Measurements from ENCODE around the gene CADM2.

The CADM2 gene

DNA sequence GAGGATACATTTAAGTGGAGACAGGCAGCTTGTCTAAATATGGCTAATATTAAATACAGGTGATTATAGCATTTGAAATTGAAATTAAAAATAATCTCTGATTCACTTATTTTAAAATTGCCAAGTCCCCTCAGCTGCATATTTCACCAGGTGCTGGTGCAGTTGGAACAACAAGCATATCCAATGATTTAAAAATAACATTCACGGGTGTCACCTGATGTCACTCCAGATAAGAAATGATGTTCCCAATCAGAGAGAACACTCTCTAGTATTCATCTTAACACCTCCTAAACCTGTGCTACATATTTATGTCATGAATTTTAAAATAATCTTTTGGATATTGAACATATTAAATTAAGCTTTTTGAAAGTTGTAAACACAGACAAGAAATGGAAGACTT is 249.9 kb downstream of the CADM2 start:
- DNase-seq = no peak

DNA sequence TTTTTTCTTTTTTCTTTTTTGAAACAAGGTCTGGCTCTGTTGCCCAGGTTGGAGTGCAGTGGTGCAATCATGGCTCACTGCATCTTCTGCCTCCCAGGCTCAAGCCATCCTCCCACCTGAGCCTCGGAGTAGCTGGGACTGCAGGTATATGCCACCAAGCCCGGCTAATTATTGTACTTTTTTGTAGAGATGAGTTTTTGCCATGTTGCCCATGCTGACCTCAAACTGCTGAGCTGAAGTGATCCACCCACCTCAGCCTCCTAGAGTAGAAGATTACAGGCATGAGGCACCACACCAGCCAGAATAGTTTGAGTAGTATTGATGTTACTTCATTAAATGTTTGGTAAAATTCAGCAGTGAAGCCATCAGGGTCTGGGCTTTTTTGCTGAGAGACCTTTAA is 251.8 kb downstream of the CADM2 start:
- no peak for DNase-seq

DNA sequence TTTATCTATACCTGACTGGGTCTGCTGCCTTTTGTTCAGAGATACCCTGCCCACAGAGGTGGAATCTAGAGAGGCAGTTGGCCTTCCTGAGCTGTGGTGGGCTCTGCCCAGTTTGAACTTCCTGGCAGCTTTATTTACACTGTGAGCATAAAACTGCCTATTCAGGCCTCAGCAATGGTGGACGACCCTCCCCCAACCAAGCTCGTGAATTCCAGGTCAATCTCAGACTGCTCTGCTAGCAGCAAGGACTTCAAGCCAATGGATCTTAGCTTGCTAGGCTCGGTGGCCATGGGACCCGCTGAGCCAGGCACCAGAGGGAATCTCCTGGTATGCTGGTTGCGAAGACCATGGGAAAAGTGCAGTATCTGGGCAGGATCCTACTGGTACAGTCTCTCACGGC is 270.2 kb downstream of the CADM2 start:
- DNase-seq = no peak

DNA sequence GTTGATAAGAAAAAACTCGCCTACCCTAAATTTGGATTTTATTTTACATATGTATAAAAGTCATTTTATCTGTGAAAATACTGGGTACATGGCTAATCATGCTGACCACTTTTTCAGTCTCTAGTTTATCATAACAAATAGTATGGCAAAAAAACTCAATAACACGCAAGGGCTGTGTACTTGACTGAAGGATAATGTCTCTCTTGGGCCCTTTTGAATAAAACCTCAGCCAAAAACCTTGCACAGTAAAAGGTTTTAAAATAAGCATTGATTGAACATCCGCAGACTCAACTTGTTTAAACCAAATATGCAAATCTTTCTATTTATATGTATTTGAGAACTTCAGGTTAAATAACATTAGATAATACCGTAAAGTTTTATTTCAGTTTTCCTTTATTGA is 285.3 kb downstream of the CADM2 start:
- DNase-seq = no peak

DNA sequence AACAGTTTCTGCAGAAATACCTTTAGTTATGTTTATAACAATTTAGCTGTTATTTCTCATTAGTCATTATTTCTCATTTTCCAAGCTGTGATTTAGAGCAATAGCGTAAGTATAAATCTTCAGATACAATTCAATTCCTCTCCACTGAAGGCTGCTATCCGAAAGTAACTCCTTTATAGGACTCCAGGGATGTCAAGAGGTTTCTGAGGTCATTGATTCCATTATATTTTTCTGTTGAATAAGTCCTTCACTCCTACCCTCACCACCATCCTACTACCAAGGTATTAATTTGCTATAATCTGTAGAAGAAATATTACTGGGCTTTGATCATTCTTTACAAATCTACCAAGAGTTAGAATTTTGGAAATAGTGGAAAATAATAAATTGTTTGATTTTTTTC is 285.7 kb downstream of the CADM2 start:
- DNase-seq = no peak

DNA sequence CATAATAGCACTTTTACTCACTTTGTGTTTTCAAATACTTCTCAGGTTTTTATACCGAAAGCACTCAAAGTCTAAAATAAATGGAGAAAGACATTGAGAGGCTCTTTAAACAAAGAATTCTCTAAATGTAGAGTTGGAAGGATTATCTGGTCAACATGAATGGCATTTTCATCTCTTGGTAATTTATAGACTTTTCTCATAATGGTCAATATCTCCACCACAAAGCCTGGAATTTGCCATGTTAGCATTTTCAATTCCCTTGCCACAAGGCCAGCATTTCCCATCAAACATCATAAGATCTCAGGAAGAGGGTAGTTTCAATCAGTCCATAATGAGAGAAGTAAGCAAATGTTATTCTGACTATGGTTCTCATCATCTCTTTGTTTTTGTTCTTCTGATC is 293.0 kb downstream of the CADM2 start:
- no peak for DNase-seq

DNA sequence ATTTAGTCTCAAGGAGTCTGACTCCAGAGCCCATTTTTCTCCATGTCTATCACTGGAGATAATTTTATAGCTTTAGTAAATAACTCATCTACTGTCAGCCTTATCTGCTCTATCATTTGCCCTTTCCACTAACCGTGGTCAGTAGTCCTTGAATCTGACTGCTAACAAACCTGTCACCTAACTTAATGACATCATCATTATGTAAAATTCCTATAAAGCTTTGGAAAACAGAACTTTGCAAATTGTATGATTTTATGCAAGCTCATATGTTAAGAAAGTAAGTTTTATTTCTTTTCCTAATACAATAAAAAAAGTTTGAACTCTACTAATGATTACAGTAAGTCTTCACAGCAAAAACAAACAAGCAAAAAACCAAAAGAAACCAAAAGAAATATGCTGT is 293.9 kb downstream of the CADM2 start:
- no peak for DNase-seq

DNA sequence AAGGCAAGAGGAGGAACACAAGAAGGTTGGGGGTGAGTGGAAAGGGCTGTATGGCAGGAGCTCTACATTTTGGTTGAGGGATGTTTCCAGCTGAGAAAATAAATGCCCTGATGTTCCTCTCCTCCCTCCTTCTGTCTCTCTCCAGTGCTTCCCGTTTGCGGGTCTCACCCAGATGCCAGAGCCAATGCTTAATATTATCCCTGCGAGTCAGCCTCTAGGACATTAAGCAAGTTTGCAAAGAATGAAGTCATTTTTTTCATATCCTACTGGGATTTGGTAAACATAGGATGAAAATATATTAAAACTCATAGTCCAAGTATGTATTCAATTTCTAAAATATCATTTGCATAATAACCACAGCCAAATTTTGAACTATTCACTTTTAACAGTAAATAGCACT is 295.9 kb downstream of the CADM2 start:
- no peak for DNase-seq

DNA sequence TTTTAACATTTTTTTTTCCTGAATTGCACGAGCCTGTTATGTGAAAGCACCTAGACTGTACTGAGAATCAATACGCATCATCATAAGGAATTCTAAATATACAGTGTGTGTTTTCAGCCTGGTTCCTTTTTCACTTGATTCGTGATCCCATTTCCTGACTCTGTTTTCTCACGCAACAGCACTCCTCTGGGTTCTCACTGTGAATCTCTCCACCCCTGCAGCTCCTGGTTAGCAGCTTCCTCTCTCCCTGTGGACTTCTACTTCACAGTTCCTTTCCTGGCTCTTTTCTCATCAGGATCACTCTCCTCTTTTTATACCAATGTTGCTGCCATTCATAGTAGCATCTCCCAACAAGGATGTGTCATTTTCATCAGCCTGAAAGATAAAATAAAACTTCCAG is 297.2 kb downstream of the CADM2 start:
- DNase-seq = no peak

DNA sequence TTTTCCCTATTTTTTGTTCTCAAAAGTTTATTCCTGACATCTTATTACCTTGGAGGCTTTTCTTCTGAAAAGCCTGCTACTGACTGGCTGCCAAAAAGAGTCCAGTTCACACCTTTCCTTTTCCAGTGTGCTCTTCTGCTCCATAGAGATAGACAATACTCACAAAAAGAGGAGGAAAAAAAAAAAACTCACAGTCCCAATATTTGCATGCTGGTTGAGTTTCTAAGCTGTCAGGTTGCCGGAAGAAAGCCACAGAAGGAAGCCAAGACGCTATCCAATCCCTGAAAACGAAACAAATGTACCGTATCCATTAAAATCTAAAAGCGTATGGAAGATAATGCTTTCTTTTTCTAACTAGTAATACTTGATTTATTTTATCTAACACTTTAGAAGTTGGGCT is 299.5 kb downstream of the CADM2 start:
- no peak for DNase-seq

DNA sequence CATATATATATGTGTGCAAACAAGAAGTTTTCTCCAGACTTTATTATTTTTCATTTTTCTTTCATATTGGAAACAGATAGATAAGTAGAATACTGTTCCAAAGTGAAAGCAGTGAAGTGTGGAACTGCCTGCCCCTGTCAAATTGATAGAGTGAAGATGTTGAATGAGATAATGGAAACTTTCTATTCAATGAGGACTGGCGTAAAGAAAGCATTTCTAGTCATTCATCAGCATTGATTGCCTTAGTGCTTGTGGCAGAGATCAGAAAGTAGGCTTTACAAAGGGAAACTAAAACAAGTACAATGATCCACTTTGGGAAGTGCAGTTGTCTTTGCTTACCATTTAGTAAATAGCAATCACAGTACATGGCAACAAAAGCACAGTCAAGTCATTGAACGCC is 300.0 kb downstream of the CADM2 start:
- DNase-seq = no peak

DNA sequence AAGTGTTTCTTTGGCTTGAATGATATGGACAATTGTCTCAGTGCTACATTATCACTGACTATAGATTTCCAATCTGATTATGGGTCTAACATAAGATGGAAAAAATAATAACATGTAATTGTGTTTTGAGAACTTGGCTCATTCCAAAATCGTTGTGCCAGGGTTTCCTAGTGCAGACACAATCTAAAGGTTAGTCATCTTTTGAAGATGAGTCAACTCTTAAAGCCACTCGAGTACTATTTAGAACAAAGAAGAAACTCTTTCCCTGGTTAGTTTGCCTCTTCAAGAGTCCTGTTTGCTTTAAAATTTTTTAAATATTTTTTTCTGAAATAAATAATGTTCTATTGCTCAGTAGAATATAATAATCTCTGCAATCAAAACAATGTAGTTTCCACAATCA is 301.0 kb downstream of the CADM2 start:
- DNase-seq = no peak

DNA sequence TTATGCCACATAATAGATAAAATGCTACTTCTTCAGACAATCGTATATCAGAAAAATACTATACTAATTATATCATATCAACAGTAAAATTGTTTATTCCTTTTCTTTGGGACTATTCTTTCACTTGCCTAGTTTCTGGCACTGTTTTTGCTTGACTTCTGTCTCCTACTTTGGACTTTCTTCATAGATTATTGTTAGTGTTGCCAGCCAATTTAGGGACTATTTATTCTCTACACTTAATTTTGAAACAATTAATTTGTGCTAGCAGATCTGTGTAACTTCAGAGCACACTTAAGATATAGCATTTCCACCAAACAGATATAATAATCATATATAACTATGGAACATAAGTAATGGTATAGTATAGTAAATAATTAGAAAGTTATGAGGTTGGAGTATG is 305.6 kb downstream of the CADM2 start:
- DNase-seq = no peak

DNA sequence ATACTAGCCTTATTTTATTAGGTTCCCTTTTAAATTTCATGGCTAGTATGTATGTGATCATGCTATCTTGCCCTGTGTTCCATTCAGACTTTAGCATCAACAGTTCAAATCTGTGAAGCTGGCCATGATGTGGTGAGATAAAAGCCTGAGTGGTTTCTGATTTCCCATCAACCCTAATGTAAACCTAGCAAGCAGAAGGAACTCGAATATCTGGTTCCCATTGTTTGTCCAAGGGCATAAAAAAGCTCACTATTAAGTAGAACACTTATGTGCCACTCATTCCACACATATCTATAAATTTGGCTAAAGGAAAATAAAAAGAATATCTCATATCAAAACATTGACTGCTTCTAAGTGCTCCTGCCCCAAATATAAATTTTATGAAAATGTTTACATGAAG is 311.7 kb downstream of the CADM2 start:
- DNase-seq = no peak

DNA sequence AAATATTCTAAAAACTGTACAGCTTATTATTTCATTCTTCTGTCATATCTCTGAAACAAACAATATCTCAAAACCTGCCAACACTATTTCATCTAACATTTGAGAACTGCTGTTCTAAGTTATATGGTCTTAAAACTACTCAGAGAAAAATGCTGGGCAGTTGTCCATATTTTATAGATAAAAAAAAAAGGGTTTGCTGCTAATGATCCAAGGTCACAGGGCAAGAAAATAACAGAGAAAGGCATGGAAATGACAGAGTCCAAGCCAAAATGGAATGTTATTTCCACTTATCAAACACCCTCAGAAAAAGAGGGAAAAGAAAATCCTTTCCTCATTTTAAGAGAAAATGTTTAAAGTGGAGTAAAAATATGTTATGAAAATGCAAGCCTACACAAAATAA is 313.1 kb downstream of the CADM2 start:
- no peak for DNase-seq

DNA sequence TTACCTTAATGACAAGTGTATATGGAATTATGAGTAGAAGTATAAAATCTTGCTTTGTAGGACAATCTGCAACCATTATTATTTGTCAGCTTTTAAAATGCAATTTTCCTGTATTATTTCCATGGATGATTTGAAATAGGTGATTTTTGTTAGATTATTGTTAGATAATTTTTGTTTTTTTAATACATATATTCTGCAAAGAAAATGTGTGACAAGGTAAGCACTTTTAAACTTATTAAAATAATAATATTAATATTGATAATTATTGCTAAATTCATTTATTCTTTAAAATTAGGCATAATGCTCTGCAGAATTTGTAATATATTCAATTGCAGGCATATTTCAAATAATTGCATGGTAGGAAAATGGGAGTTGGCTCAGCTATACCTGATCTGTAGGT is 329.5 kb downstream of the CADM2 start:
- no peak for DNase-seq

DNA sequence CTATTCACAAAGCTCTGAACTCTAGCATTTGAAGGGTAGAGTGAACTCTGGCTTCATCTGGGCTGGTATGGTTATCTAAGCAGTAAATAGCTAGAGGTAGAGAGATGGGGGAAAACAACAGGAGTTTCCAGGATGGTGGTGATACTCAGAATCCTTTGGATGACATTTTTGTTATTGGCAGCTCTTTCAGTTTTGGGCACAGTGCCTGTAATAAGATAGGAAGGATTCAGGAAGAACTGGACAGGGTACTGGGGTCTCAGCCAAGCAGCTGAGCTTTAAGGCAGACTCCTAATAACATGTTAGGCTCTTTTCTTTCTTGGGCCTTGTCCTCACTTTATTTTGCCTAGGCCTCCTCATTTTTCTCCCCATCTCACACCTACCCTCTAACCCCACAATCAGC is 338.5 kb downstream of the CADM2 start:
- no peak for DNase-seq

DNA sequence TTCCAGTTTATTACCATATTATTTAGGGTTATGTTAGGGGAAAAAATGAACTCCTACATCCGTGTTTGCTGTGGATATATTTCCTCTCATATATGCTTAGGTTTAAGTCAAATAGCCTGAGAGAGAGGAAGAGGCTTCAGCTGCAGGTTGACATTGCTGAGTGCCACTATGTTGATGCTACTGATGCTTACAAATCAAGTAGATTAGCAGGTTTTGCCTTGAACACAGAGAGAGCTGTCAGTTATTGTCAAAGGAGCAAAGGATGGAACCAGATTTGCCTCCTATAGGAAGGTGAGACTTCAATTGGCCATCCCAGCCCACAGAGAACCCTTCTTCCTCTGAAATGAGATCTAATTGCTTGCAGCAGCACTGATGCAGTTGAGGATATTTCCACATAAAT is 339.2 kb downstream of the CADM2 start:
- DNase-seq = no peak

DNA sequence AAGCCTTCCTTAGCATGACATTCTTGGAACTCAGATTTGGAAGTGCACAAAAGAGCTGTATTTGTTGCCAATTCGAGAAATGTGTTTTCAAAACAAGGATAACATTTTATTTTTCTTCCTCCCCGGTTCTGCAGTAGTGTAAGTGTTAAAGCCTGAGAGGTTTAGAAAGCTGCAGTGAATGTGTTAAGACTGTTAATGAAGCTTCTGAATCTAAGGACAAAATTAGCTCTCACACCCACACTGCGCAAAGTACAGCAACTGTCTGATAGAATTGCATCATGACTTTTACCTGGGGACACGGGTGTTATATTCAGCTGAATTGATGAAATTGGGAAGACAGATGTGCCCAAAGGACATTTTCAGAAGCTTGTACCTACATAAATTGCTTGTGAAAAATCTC is 344.4 kb downstream of the CADM2 start:
- DNase-seq = no peak

DNA sequence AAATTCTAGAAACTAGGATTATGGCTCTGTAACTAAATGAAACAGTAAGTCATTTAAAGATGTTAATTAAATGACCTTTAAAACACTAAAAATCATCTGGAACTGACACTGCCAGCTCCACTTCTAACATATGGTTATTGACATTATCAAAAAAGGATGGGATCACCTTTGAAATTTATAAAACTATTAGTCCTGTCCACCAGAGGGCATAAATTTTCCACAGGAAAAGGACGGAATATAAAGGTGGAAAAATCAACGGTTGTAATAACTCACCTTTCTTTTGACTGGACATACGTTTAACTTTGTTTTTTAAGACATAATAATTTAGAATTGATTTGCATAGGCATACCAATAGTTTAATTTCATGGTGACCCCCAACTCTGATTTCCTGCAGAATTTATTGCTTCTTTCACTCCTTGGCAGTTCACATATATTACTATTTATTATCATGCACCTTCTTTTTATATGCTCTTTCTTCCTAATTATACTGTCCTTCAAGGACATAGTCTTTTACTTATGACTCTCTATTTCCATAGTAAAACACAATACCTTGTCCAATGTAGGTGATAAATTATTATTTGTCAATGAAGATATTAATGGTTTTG is 345.7 kb downstream of the CADM2 start:
- no peak for DNase-seq

DNA sequence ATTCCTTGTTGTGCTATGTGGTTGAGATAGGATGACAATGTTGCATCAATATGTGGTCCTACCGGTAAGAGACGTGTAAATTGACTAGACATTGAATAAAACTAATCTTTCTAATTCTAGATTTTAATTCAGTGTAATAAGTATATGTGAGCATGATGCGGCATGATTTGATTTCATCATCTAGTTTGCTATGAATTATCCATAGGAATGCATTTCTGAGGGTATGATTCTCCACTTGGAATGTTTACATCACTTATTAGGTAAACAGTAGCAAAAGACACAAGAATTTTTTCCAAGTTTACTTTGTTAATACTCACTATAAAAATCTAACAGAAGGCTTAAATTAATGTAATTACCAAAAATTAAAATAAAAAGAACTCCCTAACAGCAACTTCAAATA is 353.5 kb downstream of the CADM2 start:
- DNase-seq = no peak

DNA sequence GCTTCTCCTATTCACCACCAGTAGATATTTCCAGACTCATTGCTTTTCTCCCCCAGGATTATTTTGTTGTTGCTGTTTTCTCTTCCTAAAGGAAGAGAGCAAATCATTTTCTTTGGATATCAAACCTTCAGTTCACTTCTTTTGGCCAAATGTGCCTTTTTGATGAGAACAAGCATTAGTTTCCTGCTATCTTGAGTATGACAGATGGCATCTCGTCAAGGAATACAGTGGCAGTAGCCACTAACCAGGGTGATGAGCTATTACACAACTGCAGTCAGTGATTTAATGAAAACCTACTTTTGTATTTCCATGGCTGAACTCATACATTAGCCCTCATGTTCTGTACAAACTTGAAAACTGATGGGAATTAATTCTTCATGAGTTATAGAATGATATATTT is 354.6 kb downstream of the CADM2 start:
- DNase-seq = no peak

DNA sequence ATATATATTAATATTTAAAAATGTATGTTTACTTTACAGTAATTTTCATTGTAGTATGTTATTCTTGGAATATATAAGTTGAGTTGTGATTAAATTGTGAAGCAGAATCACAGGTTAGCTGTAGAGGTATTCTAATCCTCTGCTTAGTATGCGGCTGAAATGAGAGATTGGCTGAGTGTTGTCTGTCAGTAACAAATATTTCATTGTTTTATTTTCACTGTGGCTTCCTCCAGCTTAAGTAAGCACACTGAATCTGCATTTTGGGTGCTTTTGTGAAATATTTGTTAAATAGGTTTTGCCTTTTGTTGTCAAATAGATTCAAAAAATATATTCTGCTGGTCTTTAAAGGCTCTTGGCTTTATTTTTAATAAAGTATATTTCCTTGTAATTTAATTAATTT is 357.5 kb downstream of the CADM2 start:
- DNase-seq = no peak

DNA sequence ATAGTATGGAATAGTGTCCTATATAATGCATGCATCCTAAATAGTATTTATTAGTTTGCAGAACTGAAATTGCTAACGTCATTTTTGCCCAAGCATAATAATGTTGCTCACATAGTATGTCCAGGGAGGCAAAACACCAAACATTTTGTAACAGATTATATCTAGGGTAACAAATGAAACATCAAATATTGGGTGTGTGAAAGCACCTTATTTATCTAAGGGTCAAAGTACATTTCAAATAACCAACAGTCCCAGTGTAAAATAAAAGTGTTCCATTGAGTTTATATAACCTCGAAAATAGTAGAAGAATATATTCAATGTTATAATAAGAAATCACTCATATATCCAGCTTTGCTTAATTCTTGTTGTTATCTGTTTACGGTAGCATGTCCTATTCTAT is 363.1 kb downstream of the CADM2 start:
- no peak for DNase-seq

DNA sequence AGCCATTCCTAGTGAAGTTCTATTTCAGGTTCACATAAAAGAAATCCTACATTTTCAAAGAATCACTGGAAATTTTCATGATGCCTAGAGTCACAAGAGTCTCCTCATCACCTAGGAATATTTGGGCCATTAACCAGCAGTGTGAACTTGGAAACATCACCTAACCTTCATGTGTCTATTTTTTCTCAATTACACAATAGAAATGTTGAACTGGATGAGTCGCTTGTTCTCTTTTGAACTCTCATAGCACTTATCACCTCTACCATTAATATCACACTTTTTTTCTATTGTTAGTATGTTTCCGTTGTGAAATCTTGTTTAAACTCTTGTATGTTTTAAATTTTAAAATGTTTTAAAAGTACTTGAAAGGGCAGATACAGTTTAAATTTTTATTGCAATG is 371.3 kb downstream of the CADM2 start:
- no peak for DNase-seq

DNA sequence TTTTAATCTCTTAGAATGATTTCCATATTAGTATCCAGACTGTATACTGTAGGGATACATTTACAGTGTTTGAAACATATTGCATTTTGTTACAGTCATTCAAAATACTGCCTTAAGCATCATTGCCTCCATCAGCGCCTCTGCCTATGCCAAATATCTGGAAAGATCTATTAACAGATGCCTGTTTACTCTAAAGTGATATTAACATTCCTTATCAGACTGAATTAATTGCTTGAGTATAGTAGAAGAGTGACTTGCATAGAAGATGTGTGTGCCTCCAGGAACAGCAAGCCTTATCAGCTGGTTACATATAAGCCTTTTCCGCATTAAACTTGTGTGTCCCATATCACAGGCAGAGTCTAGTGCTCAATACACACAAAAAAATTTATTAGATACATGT is 379.1 kb downstream of the CADM2 start:
- no peak for DNase-seq

Data from activated CD4-positive, alpha-beta T cell treated with anti-CD3 and anti-CD28 coated beads for 1 hour (primary cell).